ENCODE results near the gene TMOD1. TPM values are rescaled to one million over a fixed set of nuclear protein-coding genes. Genes with fewer than 3 reads are reported as not detected.

Gene TMOD1
- total RNA-seq, 4 donors from 2014 or later = 33.4 to 38.6 (median 37.0) TPM

DNA sequence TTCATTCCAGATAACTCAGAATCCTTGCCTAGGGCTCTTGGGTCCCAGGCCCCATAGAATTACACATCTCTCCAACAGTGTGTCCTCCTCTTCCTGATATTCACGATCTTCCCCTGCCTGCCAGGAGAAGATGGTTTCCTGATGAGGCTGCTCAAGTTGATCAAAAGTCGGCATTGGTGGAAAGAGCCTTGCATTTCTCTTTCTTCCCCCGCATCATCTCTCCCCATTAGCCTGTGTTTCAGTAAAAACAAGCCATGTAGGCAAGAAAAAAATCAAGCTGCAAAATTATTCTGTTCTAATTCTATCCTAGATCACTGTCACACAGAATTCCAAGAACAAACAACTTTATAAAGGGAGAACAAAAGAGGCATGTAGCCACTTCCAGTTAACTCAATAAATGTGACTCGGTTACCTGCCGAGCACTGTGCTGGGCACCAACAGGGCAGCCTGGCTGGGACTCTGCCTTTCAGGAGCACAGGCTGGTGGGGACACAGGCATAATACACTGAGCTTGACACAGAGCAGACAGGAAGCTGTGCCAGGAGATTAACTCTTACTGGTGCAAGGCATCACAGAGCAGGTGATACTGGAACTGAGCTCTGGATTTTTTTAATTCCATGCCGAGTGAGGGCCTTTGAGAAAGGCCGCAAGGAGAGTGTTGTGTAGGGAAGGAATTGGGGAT is 25.6 kb downstream of the TMOD1 start:
- intact Hi-C loops (cut with DNase I) = no loop called here
- TF ChIP-seq, protein P1, sequence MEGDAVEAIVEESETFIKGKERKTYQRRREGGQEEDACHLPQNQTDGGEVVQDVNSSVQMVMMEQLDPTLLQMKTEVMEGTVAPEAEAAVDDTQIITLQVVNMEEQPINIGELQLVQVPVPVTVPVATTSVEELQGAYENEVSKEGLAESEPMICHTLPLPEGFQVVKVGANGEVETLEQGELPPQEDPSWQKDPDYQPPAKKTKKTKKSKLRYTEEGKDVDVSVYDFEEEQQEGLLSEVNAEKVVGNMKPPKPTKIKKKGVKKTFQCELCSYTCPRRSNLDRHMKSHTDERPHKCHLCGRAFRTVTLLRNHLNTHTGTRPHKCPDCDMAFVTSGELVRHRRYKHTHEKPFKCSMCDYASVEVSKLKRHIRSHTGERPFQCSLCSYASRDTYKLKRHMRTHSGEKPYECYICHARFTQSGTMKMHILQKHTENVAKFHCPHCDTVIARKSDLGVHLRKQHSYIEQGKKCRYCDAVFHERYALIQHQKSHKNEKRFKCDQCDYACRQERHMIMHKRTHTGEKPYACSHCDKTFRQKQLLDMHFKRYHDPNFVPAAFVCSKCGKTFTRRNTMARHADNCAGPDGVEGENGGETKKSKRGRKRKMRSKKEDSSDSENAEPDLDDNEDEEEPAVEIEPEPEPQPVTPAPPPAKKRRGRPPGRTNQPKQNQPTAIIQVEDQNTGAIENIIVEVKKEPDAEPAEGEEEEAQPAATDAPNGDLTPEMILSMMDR (IDR thresholded peaks at IDR 0.05) = no peak
- TF ChIP-seq POLR2A (IDR thresholded peaks at IDR 0.05) = no peak
- no peaks in the 10 kb centered on the region for H3K27me3 ChIP-seq
- DNase-seq = no peak
- H3K27ac ChIP-seq = peak overlapping the region; percentile 87 to 97 (median 90)
- H3K36me3 ChIP-seq = no peaks in the 10 kb centered on the region
- 92 to 94% methylated on average over 7 of the region's 7 CpGs for WGBS, 2 donors
- peaks cover 26 to 43% of the 10 kb centered on the region in 2 donors for H3K4me1 ChIP-seq
- H3K9me3 ChIP-seq = no peaks in the 10 kb centered on the region
- no peak overlapping the region for H3K4me3 ChIP-seq (replicated peaks in 1 of 3)

DNA sequence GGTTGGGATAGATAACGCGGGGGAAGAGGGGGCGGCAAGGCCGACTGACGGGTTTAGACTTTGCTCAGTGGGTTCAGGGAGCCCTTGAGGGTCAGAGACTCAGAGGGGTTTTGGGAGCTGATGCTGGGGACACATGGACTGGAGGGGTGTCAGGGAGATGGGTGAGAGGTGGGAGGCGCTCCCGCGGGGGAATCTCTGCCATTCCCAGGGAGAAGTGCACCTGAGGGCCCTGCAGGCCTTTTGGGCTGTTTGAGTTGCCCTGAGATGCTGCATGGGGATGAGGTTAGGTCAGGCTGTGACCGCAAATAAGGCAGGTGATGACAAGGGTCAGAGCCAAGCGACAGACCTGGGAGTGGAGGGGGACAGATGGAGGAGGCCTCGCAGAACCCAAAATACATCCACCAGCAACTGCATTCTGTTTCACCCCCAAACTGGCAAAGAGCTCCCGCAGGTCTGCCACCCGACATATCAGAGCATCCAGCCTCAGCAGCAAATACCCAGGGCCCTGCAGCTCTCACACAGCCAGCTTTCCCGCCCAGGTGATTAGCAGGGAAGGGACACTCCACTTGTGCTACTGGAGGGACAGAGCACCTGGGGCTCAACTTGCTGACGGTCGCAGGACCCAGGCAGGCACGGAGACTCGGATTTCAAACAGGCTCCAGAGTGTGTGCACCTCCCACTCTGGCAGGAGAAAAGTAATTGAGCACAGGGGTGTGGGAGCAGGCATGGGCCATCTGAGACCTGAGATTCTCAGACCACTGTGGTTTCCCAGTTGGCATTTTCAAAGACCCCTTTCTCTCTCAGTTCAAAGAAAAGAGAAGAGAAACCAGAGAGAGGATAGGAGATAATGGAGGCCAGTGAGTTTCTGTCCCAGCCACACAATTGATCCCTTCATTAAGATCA is 26.4 kb downstream of the TMOD1 start:
- TF ChIP-seq, protein P1 (IDR thresholded peaks at IDR 0.05) = no peak
- no peak for TF ChIP-seq POLR2A (IDR thresholded peaks at IDR 0.05)
- H3K4me1 ChIP-seq = peaks cover 26 to 45% of the 10 kb centered on the region in 2 donors
- DNase-seq = peak; percentile 61 to 68
- no peaks in the 10 kb centered on the region for H3K9me3 ChIP-seq
- H3K36me3 ChIP-seq = no peaks in the 10 kb centered on the region
- intact Hi-C loops (cut with DNase I) = no loop called here
- WGBS, 2 donors = 75 to 87% methylated on average over 18 of the region's 18 CpGs
- no peak overlapping the region for H3K4me3 ChIP-seq (replicated peaks in 1 of 3)
- H3K27me3 ChIP-seq = no peaks in the 10 kb centered on the region
- peak overlapping the region; percentile 87 to 97 (median 90) for H3K27ac ChIP-seq

DNA sequence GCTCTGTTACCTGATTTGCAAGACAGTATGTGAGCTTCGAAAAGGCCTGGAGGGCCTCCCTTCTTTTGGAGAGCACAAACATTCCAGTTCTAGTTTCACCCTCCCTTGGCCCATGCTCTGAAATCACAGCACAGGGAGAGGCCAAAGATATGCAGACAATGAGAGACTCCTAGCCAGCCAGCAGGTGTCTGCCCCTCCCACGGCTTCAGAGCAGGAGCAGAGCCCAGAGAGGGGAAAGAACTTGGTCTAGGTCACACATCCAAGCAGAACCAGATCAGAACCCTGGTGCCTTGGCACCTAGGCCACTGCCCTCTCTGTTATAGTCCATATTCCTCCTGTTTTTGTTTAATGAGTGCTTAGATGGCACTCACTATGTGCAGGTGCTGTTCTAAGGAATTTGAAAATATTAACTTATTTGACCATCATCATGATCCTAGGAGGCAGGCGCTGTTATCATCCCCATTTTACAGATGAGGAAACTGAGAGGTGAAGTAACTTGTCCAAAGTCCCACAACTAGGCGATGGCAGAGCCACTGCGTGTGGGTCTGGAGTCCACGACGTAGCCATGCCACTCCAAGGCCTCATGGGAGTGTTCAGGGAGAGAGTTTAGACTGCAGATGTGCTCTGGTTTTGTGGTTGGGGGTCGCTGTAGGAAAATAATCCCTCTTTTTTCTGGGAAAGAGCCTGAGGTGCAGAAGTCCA is 27.2 kb downstream of the TMOD1 start:
- peak; percentile 88 to 89 for DNase-seq
- peaks cover 26 to 45% of the 10 kb centered on the region in 2 donors for H3K4me1 ChIP-seq
- peak in 1 of 2 donors; percentile 48 for TF ChIP-seq POLR2A (IDR thresholded peaks at IDR 0.05)
- TF ChIP-seq, protein P1 (IDR thresholded peaks at IDR 0.05) = peak in 2 of 6 experiments; percentile 24 to 33
- no peaks in the 10 kb centered on the region for H3K36me3 ChIP-seq
- intact Hi-C loops (cut with DNase I) = no loop called here
- H3K4me3 ChIP-seq (replicated peaks in 1 of 3) = no peak overlapping the region
- H3K27ac ChIP-seq = peak overlapping the region; percentile 87 to 97 (median 90)
- WGBS, 2 donors = 75 to 76% methylated on average over 8 of the region's 8 CpGs
- H3K27me3 ChIP-seq = no peaks in the 10 kb centered on the region
- no peaks in the 10 kb centered on the region for H3K9me3 ChIP-seq

DNA sequence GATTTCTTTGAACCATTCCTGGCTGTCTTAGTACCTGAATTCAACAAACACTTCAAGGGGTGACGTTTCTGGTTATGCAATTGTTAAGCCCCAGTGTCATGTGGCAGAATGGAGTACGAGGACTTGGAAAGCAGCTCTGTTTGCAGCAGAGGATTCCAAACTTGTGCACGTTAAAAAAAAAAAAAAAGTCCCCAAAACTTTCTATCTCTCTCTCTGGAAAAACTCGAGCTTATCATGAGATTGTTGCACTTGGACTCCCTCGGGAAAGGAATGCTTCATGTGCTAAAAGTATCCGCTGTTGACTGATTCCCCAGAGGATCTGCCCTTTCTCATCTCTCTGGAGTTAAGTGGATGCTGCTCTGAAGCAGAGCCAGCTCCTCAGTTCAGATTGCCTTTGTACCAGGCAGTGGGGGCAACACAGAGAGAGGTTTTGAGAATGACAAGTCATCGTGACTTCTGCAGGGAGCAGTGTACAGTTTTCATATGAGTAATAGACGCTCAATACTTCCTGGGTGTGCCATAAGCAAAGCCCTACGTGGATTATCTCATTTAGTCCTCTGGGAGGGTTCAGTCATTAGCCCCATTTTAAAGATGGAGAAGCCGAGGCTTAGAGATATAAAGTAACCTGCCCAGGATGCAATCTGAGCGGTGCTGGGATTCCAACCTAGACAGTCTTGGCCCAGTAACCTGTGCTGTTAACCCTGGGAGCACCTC is 28.1 kb downstream of the TMOD1 start:
- DNase-seq = peak; percentile 61 to 69
- WGBS, 2 donors = 42 to 54% methylated on average over 11 of the region's 11 CpGs
- peaks cover 26 to 45% of the 10 kb centered on the region in 2 donors for H3K4me1 ChIP-seq

More for the DNA sequence above, 28.1 kb downstream of the TMOD1 start:
- intact Hi-C loops (cut with DNase I) = no loop called here
- TF ChIP-seq, protein P1 (IDR thresholded peaks at IDR 0.05) = no peak
- peak in 1 of 2 donors; percentile 29 for TF ChIP-seq POLR2A (IDR thresholded peaks at IDR 0.05)
- peak overlapping the region; percentile 87 to 97 (median 90) for H3K27ac ChIP-seq
- no peaks in the 10 kb centered on the region for H3K27me3 ChIP-seq
- no peaks in the 10 kb centered on the region for H3K9me3 ChIP-seq
- H3K4me3 ChIP-seq (replicated peaks in 1 of 3) = no peak overlapping the region
- no peaks in the 10 kb centered on the region for H3K36me3 ChIP-seq

Measured in thyroid gland (tissue), 4 donors.